Measurements from ENCODE around the gene PLEKHA4.

GRCh38 chr19:48795685-48796070 is 72.7 kb downstream of the PLEKHA4 start:
- TF ChIP-seq CTCF (IDR thresholded peaks at IDR 0.05) (no peak), POLR2AphosphoS5 (IDR thresholded peaks at IDR 0.05) (peak in 1 of 3 donors; percentile 3)

Measured in breast epithelium (tissue), 3 donors.